Stimulated activated CD4-positive, alpha-beta T cell treated with anti-CD3 and anti-CD28 coated beads, Interleukin-12 subunit alpha, Interleukin-12 subunit beta, amount 100 ng/mL, for 4 hours (primary cell): ENCODE measurements around the gene MAX.
"Not testable (repeated sequence)": the region's sequence is repeated elsewhere in the genome, so short reads cannot be mapped to it uniquely, and the experiment has no call there.

ENCODE experiments used
- DNase-seq: peaks from one replicate; pipeline ENCODE4 v3.0.0-alpha.2; 2020

Gene MAX

GRCh38 chr14:65032319-65032718, 70.0 kb downstream of the MAX start:
- no peak for DNase-seq

- DNase-seq = not testable (repeated sequence)
These were observed 71.0 kb downstream of the MAX start for GRCh38 chr14:65031321-65031720.

- no peak for DNase-seq
These were observed 73.4 kb downstream of the MAX start for GRCh38 chr14:65028937-65029336.

- no peak for DNase-seq
These were observed 75.1 kb downstream of the MAX start for GRCh38 chr14:65027127-65027799.

GRCh38 chr14:65026526-65026925, 75.8 kb downstream of the MAX start:
- no peak for DNase-seq

- no peak for DNase-seq
These were observed 76.5 kb downstream of the MAX start for GRCh38 chr14:65025818-65026217.
